Hematopoietic multipotent progenitor cell (in vitro differentiated cells): Measurements from ENCODE around the gene CDS1. TPM values are rescaled to one million over a fixed set of nuclear protein-coding genes. Genes with fewer than 3 reads are reported as not detected.
"Not testable (repeated sequence)": the region's sequence is repeated elsewhere in the genome, so short reads cannot be mapped to it uniquely, and the experiment has no call there.

Experiments used
- DNase-seq, 3 donors: peaks; one replicate each; pipeline ENCODE4 v3.0.0-alpha.2; 2011 to 2015; ENCODE audit warnings: low read depth in 2 of 3, low spot score in 2 of 3
- total RNA-seq: library from RNA; depleted of rRNA; stranded (reverse); fragments of >200 nt; gene quantifications from one replicate; pipeline ENCODE4 v1.2.3, GENCODE V29; 2012

The CDS1 gene
- total RNA-seq: under 0.01 TPM

GRCh38 chr4:84582988-84583875 lies at the start of gene CDS1:
TSS of gene CDS1 (plus strand) at chr4:84583127. CDS start at chr4:84583402, 275 bp downstream.
- DNase-seq: peak in 2 of 3 donors; percentile 9 to 11

DNA sequence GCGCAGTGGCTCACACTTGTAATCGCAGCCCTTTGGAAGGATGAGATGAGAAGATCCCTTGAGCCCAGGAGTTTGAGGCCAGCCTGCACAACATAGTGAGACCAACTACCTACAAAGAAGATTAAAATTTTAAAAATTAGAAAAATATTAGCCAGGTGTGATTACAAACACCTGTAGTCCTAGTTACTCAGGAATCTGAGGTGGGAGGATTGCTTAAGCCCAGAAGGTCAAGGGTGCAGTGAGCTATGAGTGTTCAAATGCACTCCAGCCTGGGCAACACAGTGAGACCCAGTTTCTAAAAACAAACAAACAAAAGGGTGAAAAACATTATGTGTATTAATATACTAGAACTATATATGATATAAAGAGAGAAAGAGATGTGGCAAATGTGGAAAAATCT lies 47.0 kb upstream of the CDS1 start:
- no peak for DNase-seq

DNA sequence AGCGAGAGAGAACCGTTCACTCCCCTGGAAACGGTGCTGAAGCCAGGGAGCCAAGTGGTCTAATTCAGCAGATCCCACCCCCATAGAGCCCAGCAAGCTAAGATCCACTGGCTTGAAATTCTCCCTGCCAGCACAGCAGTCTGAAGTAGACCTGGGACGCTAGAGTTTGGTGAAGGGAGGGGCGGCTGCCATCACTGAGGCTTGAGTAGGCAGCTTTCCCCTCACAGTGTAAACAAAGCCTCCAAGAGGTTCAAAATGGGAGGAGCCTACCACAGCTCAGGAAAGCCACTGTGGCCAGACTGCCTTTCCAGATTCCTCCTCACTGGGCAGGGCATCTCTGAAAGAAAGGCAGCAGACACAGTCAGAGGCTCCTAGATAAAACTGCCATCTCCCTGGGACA lies 37.8 kb upstream of the CDS1 start:
- DNase-seq: no peak

DNA sequence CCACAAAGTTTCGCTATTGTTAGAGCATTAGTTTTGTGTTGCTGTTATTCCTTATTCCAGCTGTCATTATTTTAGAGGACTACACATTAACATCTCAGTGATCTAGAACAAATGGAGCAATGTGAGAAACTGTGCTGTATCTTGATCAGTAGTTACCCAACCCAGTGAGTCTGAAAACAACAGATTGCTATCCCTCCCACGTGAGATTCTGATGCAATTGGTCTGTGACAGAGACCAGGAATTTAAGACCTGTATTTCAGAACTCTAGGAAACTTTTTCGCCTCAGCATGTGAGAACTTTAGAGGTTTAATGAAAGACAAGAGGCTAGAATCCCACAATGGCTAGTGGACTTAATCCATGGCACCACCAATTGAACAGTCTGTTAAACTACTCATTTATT lies 35.7 kb upstream of the CDS1 start:
- no peak for DNase-seq

DNA sequence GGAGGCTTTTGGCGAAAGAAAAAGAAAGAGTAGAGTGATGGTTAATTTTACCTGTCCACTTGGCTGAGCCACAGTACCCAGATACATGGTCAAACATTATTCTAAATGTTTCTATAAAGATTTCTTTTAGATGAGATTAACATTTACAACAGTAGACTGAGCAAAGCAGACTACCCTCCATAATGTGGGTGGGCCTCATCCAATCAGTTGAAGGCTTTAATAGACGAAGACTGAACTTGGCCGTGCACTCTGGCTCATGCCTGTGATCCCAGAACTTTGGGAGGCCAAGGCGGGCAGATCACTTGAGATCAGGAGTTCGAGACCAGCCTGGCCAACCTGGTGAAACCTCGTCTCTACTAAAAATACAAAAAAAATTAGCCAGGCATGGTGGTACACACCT lies 33.7 kb upstream of the CDS1 start:
- DNase-seq: not testable (repeated sequence)

GRCh38 chr4:84562156-84562555 lies 20.8 kb upstream of the CDS1 start:
- no peak for DNase-seq

DNA sequence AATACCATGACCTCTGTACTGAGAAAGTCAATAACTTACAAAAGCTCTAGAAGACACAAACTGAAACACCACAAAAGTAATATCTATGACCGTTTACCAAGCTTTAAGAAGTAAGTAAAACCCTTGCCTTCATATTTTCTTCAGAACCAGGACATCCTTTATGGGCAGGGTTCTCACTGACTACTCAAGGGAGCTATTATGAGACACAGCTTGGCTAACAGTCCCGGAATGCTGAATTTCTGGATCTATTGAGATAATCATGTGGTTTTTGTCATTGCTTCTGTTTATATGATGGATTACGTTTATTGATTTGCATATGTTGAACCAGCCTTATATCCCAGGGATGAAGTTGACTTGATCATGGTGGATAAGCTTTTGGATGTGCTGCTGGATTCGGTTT lies 19.9 kb upstream of the CDS1 start:
- DNase-seq: no peak

DNA sequence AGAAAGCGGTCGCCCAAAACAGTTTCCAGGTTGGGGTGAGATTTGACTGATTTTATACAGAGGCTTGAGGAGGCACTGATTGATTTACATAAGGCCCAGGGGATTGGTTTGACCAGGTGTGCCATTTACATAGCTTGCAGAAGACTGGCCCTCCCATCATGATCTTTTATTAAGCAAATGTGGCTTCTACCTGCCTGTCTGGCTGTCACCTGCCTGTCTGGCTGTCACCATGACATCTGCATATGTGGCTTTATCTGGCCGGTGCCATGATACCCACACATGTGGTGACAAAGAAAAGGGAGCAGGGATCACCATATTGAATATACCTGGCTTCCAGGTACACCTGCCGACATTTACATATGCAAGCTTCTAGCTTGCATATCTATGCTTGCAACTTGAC lies 17.0 kb upstream of the CDS1 start:
- DNase-seq: no peak

DNA sequence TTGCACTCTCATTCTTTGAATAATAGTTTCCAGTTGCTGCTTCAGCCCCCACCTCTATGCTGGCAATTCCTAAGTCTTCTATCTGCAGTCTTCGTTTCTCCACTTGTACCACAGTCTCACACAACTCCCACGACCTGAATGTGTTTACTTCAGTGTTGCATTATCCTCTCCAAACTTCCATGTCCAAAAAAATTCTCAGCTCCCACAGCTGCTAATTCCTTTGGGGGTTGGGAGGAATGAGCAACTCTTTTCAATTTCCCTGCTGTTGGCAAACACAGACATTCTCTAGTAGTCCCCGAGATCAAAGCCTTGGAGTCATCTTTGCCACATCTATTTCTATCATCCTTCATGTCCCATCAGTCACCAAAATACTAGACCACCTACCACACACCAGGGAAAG lies 14.4 kb upstream of the CDS1 start:
- no peak for DNase-seq

DNA sequence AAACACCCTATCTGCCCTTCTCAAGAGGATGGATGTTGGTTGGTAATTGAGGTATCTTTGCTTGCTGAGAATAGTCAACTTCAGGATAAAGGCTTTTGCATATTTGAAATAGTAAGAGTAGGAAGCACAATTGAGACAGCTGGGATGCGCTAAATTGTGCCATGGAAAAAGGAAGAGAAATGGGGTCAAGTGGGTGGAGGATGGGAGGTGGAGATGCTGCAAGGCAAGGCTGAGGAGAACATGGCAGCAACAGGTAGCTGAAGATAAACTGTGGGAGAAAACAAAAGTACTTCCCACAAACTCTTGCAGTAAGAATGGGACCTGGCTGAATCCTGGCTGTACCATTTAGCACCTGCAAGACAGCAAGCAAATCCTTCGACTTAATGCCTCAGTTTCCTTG lies 13.9 kb upstream of the CDS1 start:
- DNase-seq: no peak

- no peak for DNase-seq
Measured at GRCh38 chr4:84573385-84574068, 9.4 kb upstream of the CDS1 start.

DNA sequence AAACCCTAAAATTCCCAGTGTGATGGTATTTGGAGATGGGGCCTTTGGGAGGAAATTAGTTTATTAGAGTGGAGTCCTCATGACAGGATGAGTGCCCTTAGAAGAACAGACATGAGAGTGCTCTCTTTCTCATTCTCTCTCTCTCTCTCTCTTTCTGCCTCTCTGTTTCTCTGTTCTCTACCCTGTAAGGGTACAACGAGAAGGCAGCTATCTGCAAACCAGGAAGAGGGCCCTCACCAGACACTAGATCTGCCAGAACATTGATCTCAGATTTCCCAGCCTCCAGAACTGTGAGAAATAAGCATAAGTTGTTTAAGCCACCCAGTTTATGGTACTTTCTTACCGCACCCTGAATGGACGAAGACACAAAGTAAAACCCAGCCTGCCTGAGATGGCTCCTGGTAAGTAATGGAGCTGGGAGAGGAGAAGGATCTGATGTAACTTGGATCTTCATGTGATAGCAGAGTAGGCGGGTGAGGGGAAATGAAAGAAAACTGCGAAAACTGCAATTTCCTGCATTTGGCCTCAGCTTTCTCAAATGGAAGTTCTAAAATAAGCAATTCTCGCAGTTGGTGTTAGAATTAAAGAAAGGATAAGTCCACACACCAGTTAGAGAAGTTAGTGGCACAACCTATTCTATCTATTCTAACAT lies 8.7 kb upstream of the CDS1 start:
- no peak for DNase-seq

DNA sequence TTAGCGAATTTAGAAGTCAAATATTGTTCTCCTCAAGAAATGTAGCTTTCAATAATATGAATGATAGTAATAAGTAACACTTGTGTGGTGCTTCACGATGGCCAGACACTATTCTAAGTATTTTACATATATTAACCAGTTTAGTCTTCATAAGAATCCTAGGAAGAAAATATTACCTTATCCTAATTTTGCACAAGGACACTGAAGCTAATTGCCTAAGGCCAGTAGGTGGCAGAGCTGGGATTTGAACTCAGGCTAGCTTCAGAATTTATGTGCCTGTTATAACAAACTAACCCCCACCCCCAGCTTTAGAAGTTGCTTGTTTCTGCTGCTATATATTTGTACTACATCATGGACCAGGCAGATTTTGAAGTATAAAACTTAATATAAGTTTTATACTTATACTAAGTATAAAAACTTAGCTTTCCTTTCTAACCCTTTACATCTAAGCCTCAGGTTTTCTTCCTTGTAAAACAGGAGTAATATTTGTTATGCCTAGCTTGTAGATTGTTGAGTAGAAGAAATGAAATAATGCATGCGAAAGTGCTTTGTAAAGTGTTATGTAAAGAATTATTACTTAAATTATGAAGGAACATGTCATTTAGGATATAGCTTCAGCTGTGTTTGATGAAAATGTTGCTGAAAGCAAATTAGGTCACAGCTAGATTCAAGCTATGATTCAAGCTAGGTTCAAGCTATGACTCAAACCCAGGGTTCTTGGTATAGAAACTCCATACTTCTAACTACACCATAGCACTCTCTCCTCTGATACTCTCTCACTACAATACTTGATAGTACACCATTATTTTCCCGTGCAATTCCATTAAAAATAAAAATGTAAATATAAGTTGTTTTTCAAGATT lies 4.2 kb upstream of the CDS1 start:
- DNase-seq: peak in 2 of 3 donors; percentile 20 to 46

- no peak for DNase-seq
Measured at GRCh38 chr4:84579403-84579776, 3.5 kb upstream of the CDS1 start.

DNA sequence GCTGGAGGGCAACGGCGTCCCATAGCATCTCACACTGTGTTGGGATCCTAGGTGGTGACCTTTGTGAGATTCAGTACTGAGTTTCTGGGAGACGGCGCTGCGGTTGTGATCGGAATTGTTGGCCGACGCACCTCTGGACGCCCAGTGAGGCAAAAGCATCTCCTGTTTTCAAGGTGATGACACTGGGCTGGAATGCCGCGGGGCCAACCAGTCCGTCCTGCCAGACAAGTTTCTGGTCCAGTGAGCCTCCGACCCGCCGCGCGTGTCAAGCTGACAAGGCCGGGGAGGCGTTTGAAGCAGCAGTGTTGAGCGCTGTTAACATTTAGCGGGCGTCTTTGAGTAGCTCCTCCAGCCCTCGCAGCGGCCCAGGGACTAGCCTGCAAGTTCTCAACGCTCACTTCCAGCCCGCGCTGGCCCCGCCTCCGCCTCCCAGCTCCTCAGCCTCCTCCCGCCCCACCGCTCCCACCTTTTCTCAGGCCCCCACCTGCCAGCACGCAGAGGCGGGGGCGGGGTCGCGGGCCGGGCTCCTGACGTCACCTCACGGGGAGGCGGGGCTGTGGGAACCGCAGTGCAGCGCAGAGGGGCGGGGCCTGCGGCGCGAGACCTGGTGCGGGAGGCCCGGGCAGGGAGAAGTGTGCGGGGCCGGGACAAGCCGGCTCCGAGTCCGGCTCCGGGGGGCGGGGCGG lies 482 bp upstream of the CDS1 start:
- DNase-seq: peak; percentile 76 to 85 (median 79)

DNA sequence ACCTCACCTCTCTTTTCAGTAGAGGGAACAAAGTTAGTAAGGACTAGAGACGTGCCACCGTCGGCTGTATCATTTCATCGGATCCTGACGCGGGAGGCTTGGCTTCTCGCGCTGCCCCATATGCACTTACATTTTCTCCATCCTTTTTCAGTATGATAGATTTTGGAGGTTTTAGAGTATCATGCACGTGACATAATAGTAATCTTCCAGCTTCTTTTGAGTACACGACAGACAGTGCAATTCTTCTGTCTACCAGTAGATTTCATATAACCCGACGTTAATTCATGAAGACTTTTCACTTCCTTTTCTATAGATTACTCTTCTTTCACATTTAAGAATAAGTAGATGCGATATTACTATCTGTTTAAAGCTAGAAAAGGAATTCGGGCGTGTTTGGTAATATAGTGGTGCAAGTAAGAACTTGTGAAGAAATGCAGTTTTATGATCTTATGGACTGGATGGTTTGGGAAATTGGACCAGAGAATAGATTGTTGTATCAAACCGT lies 1.0 kb downstream of the CDS1 start:
- DNase-seq: peak in 2 of 3 donors; percentile 13 to 34

DNA sequence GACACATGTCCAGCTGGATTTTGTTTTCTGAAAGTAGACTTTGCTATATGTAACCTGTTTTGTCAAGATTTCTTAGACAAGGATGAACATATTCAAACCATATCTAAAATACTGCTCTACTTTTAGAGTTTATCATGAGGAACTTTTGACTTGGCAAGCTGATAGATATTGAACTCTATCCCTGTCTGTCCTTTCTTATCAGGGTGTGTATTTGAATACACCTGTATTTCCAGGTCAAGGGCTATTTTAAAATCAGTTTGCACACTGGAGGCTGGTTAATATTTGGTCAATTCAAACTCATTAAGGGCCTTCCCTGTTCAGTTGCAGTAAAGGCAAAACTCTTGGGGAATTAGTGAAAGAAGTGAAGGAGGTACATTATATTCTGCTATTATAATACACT lies 2.3 kb downstream of the CDS1 start:
- DNase-seq: no peak

DNA sequence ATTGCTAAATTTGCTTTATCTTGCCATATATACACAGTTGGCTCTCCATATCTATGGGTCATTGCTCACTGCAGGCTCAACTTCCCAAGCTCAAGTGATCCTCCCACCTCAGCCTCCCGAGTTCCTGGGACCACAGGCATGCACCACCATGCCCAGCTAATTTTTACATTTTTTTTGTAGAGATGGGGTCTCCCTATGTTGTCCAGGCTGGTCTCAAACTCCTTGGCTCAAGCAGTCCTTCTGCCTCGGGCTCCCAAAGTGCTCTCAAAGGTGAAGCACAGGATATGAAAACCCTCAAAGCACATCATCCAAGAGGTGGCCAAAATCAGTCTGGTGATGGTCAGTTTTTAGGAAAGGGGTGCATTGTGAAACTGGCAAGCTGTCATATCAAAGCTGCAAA lies 11.8 kb downstream of the CDS1 start:
- no peak for DNase-seq

DNA sequence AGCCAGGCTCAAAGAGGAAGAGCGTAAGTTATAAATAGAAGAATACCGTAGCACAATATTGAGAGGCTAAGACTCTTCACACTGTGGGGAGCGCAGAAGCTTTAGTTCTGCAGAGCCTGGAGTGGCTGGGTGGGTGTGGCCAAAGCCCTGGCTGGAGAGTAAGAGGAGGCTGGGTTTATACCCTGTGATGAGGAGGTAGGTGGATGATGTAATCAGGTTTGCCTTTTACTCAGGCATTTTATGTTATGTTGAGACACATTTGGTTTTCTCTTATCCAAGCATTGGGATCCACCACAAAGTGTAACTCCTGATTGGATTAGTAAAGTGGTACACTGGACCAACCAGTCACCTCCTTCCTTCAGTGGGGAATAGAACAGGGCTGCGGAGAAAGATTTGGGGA lies 13.9 kb downstream of the CDS1 start:
- DNase-seq: no peak

GRCh38 chr4:84597450-84597849 lies 14.5 kb downstream of the CDS1 start:
- no peak for DNase-seq
